ENCODE measurements around the gene KRT76. TPM values are rescaled to one million over a fixed set of nuclear protein-coding genes. Genes with fewer than 3 reads are reported as not detected.

Gene KRT76
- total RNA-seq, 1 experiment from 2014 or later, result not detected

DNA sequence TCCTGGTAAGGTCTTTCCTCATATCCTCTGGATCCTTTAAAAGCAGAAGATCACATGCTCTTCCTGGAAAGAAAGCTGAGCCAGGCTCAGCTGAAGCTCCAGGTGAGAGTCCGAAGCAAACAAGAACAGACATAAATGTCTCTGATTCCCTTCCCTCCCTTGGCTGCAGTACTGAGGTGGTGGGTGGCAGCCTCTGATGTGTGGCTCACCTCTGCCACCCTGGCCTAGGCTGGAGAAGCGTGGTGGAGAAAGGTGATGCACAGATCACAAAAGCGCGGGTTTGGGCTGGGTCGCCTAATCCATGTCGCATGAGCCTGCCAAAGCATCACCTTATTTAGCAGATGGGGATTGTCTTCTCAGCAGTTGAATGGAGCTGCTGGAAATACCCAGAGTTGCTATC, 2.8 kb upstream of the KRT76 start:
- no peak overlapping the region for H2AFZ ChIP-seq (ENCODE audit: low read length)
- H3K14ac ChIP-seq (ENCODE audit: insufficient read depth, low read length), result no peak overlapping the region
- TF ChIP-seq, protein P1, sequence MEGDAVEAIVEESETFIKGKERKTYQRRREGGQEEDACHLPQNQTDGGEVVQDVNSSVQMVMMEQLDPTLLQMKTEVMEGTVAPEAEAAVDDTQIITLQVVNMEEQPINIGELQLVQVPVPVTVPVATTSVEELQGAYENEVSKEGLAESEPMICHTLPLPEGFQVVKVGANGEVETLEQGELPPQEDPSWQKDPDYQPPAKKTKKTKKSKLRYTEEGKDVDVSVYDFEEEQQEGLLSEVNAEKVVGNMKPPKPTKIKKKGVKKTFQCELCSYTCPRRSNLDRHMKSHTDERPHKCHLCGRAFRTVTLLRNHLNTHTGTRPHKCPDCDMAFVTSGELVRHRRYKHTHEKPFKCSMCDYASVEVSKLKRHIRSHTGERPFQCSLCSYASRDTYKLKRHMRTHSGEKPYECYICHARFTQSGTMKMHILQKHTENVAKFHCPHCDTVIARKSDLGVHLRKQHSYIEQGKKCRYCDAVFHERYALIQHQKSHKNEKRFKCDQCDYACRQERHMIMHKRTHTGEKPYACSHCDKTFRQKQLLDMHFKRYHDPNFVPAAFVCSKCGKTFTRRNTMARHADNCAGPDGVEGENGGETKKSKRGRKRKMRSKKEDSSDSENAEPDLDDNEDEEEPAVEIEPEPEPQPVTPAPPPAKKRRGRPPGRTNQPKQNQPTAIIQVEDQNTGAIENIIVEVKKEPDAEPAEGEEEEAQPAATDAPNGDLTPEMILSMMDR (conservative IDR thresholded peaks at IDR 0.05), result no peak
- Mint-ChIP-seq H3K27ac (no peak overlapping the region), H3K4me3 (no peak overlapping the region), H3K36me3 (ENCODE audit: insufficient read depth in 1 of 3, low read depth in 3 of 3) (no peaks in the 10 kb centered on the region), H3K27me3 (ENCODE audit: low read depth) (peaks cover 24% of the 10 kb centered on the region), H3K9me3 (no peaks in the 10 kb centered on the region), H3K4me1 (no peaks in the 10 kb centered on the region)
- H3K4ac ChIP-seq (ENCODE audit: low read depth, low read length), result no peak overlapping the region
- no peak overlapping the region for H4K91ac ChIP-seq (ENCODE audit: insufficient read length, low read depth, low read length)
- no peak overlapping the region for H3K9ac ChIP-seq (ENCODE audit: extremely low read depth, insufficient read length, low read length)
- no peak overlapping the region for H2AK5ac ChIP-seq (ENCODE audit: insufficient read length, low read length)
- no peak overlapping the region for H2BK15ac ChIP-seq (ENCODE audit: low read depth, low read length)
- H3K27ac ChIP-seq (ENCODE audit: insufficient read length, low read depth, low read length), result no peak overlapping the region
- H3K79me2 ChIP-seq (ENCODE audit: insufficient read depth, low read length), result no peaks in the 10 kb centered on the region
- no peak overlapping the region for H2BK120ac ChIP-seq (ENCODE audit: low read depth, low read length, poor library complexity, severe bottlenecking)
- no peaks in the 10 kb centered on the region for H3K4me1 ChIP-seq (ENCODE audit: insufficient read depth, low read length)
- no peak overlapping the region for H3T11ph ChIP-seq (ENCODE audit: low read length)
- H3K18ac ChIP-seq (ENCODE audit: insufficient read length, low read depth, low read length), result no peak overlapping the region
- no peak overlapping the region for H3K56ac ChIP-seq (ENCODE audit: insufficient read length, low read depth, low read length)
- no peak overlapping the region for H2BK12ac ChIP-seq (ENCODE audit: insufficient read length, low read depth, low read length)
- DNase-seq, result no peak
- WGBS (ENCODE audit: extremely low coverage, insufficient read length, low lambda C conversion rate), result no CpG with 5 or more reads among the region's 6 CpGs
- H4K20me1 ChIP-seq (ENCODE audit: control insufficient read depth, insufficient read depth, insufficient read length), result no peaks in the 10 kb centered on the region
- no peak overlapping the region for H3K4me2 ChIP-seq (ENCODE audit: insufficient read depth, insufficient read length, low read length)
- H3K23ac ChIP-seq (ENCODE audit: insufficient read length, low read depth, low read length), result no peak overlapping the region
- no peak overlapping the region for H4K5ac ChIP-seq (ENCODE audit: insufficient read length, low read depth, low read length)
- H3K23me2 ChIP-seq (ENCODE audit: insufficient read length, low read depth, low read length, poor library complexity, severe bottlenecking), result no peaks in the 10 kb centered on the region
- no peak overlapping the region for H4K8ac ChIP-seq (replicated peaks; ENCODE audit: insufficient read length, low read depth, low read length)
- no peaks in the 10 kb centered on the region for H3K9me3 ChIP-seq (ENCODE audit: control insufficient read depth, low read depth, low read length)
- no peak overlapping the region for H2BK5ac ChIP-seq (ENCODE audit: insufficient read length, low read length)
- no peak overlapping the region for H2BK20ac ChIP-seq (ENCODE audit: low read depth, low read length, poor library complexity, severe bottlenecking)
- no peaks in the 10 kb centered on the region for H3K79me1 ChIP-seq (ENCODE audit: insufficient read depth, low read depth, low read length, poor library complexity, severe bottlenecking)
- no peaks in the 10 kb centered on the region for H3K27me3 ChIP-seq (ENCODE audit: insufficient read depth, low read length)

Data from H9 (cell line).